GM13977 (cell line): ENCODE results near the gene COQ10A.

Experiments
- DNase-seq: peaks from one replicate; pipeline ENCODE4 v3.0.0; 2012; ENCODE audit warnings: low spot score
- in situ Hi-C: fragments of 300-500 bp; cut with MboI; formaldehyde crosslinking; loops from one replicate; pipeline ENCODE4 v1.12.0; 2022; ENCODE audit warnings: low sequenced_read_pairs, low pct_unique_long_range_greater_than_20kb, mixed read lengths, inconsistent platforms; ENCODE audit not compliant: unreplicated experiment
- TF ChIP-seq, protein P1 (sequence below): IDR thresholded peaks from 2 replicates; pipeline ENCODE4 v1.5.1; 2012; ENCODE audit warnings: mild to moderate bottlenecking, control low read depth; ENCODE audit not compliant: insufficient read depth; ENCODE audit errors: extremely low read depth, missing control alignments

The COQ10A gene

DNA sequence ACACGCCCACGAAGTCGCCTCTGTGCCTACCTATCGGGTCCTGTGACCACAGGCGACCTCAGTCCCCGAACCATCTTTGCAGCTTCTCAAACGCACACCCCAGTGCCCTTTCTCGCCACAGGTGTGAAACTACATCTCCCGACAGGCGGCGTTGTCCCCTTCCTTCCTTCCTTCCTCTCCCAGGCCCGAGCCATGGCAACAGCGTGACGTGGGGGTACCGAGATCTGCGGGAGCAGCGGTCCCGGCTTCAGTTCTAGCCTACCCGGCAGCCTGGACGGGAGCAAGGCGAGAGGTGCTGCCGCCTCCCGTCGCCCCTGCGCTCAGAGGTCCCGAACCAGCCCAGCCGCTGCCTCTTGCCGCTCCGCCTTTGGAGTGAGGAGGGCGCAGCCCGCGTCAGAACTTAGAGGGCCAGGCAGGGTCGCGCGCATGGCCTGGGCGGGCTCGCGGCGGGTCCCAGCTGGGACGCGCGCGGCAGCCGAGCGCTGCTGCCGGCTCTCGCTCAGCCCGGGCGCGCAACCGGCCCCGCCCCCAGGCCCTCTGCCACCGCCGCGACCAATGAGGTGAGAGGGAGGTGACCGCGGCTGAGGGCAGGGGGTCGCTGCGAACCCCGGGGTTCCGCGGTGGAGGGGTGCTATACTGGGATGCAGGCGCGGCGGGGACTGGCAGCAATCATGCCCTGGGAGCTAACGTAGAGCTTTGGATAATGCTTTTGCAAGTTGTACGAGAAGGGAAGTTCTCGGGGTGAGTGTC, at the start of gene COQ10A:
Gene COQ10A, plus strand, starts transcription at position 250 of the 750 bp plus-strand sequence. Its CDS starts 177 bp downstream, at position 427.
- in situ Hi-C loops = no loop called here
- TF ChIP-seq, protein P1, sequence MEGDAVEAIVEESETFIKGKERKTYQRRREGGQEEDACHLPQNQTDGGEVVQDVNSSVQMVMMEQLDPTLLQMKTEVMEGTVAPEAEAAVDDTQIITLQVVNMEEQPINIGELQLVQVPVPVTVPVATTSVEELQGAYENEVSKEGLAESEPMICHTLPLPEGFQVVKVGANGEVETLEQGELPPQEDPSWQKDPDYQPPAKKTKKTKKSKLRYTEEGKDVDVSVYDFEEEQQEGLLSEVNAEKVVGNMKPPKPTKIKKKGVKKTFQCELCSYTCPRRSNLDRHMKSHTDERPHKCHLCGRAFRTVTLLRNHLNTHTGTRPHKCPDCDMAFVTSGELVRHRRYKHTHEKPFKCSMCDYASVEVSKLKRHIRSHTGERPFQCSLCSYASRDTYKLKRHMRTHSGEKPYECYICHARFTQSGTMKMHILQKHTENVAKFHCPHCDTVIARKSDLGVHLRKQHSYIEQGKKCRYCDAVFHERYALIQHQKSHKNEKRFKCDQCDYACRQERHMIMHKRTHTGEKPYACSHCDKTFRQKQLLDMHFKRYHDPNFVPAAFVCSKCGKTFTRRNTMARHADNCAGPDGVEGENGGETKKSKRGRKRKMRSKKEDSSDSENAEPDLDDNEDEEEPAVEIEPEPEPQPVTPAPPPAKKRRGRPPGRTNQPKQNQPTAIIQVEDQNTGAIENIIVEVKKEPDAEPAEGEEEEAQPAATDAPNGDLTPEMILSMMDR = peak; percentile 44
- peak; percentile 95 for DNase-seq

DNA sequence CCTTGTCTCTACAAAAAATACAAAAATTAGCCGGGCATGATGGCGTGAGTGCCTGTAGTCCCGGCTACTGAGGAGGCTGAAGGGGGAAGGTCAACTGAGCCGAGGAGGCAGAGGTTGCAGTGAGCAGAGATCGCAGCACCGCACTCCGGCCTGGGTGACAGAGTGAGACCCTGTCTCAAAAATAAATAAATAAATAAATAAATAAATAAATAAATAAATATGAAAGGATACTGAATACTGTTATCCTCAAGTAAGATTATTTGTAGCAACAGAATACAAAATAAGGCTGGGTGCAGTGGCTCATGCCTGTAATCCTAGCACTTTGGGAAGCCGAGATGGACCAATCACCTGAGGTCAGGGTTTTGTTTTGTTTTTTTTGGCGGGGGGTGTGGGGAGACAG, 46.9 kb upstream of the COQ10A start:
- in situ Hi-C loops = no loop called here
- TF ChIP-seq, protein P1 = no peak

DNA sequence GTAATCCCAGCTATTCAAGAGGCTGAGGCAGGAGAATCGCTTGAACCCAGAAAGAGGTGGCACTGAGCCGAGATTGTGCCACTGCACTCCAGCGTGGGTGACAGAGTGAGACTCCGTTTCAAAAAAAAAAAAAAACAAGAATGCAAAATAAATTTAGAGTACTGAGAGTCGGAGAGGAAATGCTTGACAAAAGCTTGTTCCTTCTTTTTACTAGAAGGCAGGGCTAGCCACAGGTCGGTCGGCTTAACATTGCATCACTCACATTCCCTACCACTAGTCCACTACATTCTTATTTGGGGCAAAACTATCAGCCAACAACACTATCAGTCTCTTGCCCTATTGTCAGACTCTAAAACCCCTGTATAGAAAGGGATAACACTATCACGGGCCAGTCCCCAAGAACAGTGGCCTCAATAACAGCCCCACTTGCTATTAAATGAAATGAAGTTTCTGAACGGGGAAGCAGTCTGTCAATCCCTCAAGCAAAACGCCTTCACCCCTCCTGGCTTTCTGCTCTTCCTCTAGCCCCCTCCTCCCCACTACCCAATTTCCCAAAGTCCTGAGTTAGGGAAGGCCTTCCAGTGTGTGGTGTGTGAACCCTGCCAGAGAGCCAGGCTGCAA, 46.0 kb upstream of the COQ10A start:
- DNase-seq = peak; percentile 29
- in situ Hi-C loops = no loop called here

More for the DNA sequence above, 46.9 kb upstream of the COQ10A start:
- no peak for DNase-seq

DNA sequence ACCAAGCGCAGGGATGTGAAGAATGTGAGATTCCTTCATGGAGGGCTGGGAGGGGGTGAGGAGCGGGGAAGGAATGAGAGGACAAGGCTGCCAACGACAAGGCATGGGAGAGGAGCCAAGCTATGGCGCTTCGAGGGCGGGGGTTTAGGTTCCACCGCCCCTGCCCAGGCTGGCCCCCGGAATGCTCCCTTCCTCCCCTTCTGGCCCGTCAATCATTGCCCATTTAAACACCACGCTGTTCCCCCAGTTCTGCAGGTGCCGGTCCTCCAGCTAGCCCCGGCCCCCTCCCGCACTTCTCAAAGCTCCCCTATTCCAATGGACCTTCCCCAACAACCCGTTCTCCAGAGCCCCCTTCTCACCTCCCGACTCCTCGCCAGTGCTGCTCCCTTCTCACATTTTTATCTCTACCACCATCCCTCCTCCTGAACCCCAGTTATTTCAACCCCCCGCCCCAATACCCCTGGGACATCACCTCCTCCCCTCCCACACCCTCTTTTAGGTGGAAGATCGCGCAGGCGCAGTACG, 45.4 kb upstream of the COQ10A start:
- TF ChIP-seq, protein P1 = no peak
- in situ Hi-C loops = no loop called here
- DNase-seq = no peak

More for the DNA sequence above, 46.0 kb upstream of the COQ10A start:
- TF ChIP-seq, protein P1 = no peak

DNA sequence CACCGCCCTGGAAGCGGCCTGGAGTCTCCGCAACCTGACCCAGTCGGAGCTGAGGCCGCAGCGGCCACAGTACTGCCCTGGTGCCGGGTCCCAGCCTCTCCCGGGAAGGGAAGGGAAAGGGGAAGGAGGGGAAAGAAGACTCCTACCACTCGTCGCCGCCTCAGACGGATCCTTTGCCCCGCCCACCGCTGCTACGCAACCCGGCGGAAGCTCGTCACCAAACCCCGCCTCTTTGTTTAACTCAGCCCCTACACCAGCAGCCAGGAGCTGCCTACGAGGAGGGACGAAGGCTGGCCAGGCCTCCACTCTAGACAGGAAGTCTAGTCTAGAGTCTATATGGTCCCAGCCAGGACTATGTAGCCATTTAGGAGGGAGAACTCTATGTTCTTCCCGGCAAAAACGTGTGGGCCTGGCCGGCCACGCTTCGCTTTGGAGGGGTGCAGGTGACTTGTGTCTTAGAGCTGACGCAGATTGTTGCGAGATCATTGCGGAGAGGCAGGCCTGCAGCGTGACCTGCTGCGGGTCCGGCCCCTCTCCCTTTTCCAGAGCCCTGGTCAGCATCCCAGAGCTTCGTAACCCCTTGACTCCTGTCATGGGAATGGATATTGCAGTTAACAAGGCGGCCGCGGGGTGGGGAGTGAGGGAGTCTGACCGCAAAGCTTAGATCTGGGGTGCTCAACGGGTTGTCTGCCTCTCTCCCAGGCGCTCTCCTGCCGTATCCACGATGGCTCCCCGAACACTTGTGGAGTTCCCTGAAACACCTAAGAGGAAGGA, 44.8 kb upstream of the COQ10A start, which contains the start of gene RNF41:
Gene RNF41, minus strand, starts transcription at position 166 of the 774 bp plus-strand sequence. CDS start 7,875 bp downstream, outside the sequence.
- DNase-seq = peak; percentile 97
- in situ Hi-C loops = no loop called here
- TF ChIP-seq, protein P1 = no peak

DNA sequence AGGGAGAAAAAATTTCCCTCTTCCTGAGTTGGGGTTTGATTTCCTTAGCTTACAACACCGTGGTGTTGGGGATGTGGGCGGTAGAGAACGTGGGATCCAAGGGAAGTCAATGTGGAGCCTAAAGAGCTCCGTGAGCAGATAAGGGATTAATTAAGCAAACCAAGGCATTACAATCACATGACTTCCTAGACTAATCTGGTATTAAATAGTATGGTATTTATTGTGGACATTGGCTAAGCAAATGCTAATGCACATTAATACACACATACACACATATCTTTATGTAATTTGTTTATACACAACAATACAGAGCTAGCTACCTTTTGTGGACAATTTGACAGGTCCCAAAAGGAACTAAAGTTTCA, 44.2 kb upstream of the COQ10A start:
- TF ChIP-seq, protein P1 = no peak
- no peak for DNase-seq
- in situ Hi-C loops = no loop called here
